Lung (tissue), 12 donors: ENCODE measurements around the gene HAUS8. TPM values are rescaled to one million over a fixed set of nuclear protein-coding genes. Genes with fewer than 3 reads are reported as not detected.

Experiments used
- ATAC-seq: fragments of 200-7000 bp; cut with Tn5 transposase; one replicate; pipeline ENCODE4 v1.9.1; 2020; ENCODE audit warnings: moderate number of reproducible peaks; ENCODE audit not compliant: insufficient read depth, low FRiP score
- DNase-seq, 3 donors: peaks; one replicate each; pipeline ENCODE4 v3.0.0-alpha.2; 2013 to 2017
- H3K27ac ChIP-seq, 2 donors: one replicate each; pipeline ENCODE4 v1.5.1; 2013; ENCODE audit warnings: mild to moderate bottlenecking in 2 of 2, moderate library complexity in 2 of 2, control low read depth in 1 of 2, inconsistent platforms in 1 of 2, low read depth in 1 of 2, low read length in 1 of 2
- H3K27me3 ChIP-seq, 3 donors: one replicate each; pipeline ENCODE4 v1.5.1; 2013; ENCODE audit warnings: low read length in 2 of 3; ENCODE audit not compliant: control insufficient read depth in 3 of 3, insufficient read depth in 3 of 3
- H3K36me3 ChIP-seq, 4 donors: one replicate each; pipeline ENCODE4 v1.5.1; 2013; ENCODE audit warnings: low read length in 4 of 4, mild to moderate bottlenecking in 1 of 4, moderate library complexity in 1 of 4; ENCODE audit not compliant: control insufficient read depth in 4 of 4, insufficient read depth in 4 of 4
- H3K4me1 ChIP-seq, 5 donors: one replicate each; pipeline ENCODE4 v1.5.1; 2013; ENCODE audit warnings: low read length in 5 of 5, mild to moderate bottlenecking in 2 of 5, moderate library complexity in 1 of 5; ENCODE audit not compliant: control insufficient read depth in 5 of 5, insufficient read depth in 5 of 5
- H3K4me3 ChIP-seq: one replicate; pipeline ENCODE4 v1.5.1; 2013; ENCODE audit warnings: mild to moderate bottlenecking, control low read depth, moderate library complexity
- H3K9ac ChIP-seq, 2 donors: one replicate each; pipeline ENCODE4 v1.5.1; 2013; ENCODE audit warnings: low read length in 2 of 2, control low read depth in 1 of 2; ENCODE audit not compliant: insufficient read depth in 1 of 2
- H3K9me3 ChIP-seq, 4 donors: one replicate each; pipeline ENCODE4 v1.5.1; 2013; ENCODE audit warnings: low read length in 3 of 4, mild to moderate bottlenecking in 1 of 4, moderate library complexity in 1 of 4; ENCODE audit not compliant: control insufficient read depth in 4 of 4, insufficient read depth in 3 of 4
- CTCF ChIP-seq: IDR thresholded peaks from 2 replicates; pipeline ENCODE4 v1.5.1; 2012; ENCODE audit warnings: mild to moderate bottlenecking; ENCODE audit errors: control extremely low read depth, extremely low read depth
- WGBS, 2 donors: extraction: QIAGEN DNeasy Blood & Tissue Kit; methylation state at CpG; one replicate each; pipeline ENCODE4 v1.1.7; 2013; 5-methylcytosine and 5-hydroxymethylcytosine counted together
- polyA plus RNA-seq, 2 donors: library from polyadenylated mRNA; stranded (reverse); fragments of 200-250 nt; gene quantifications; one replicate each; pipeline ENCODE4 v1.2.1, GENCODE V29; 2013
- total RNA-seq, 2 donors: library from RNA; depleted of rRNA in 1 of 2; stranded (reverse); fragments of >200 nt in 1 of 2; gene quantifications; one replicate each; pipeline ENCODE4 v1.2.1, GENCODE V29; 2014 to 2021
- donor health status: control.
- donor health status: control.
- donor health status: Bipolar disorder and iron deficiency.
- donor health status: healthy.
- donor health status: DM: yes; HTN: yes; CAD: no.

The HAUS8 gene
- total and polyA plus RNA-seq, 4 donors, result 6.1 to 13.8 (median 8.5) TPM

GRCh38 chr19:17061691-17062090 is 13.6 kb downstream of the HAUS8 start:
- DNase-seq (no peak), ATAC-seq (no peak)
- H3K9me3 ChIP-seq, result peaks cover 0 to 12% (median 7%) of the 10 kb centered on the region in 4 donors
- H3K27me3 ChIP-seq, result no peaks in the 10 kb centered on the region
- H3K9ac ChIP-seq, result no peak overlapping the region
- WGBS, 2 donors, result 91 to 93% methylated on average over 7 of the region's 7 CpGs
- H3K27ac ChIP-seq, result no peak overlapping the region
- H3K4me3 ChIP-seq, result no peak overlapping the region
- no peaks in the 10 kb centered on the region for H3K4me1 ChIP-seq
- no peak for TF ChIP-seq CTCF
- peaks cover 12 to 31% (median 22%) of the 10 kb centered on the region in 4 donors for H3K36me3 ChIP-seq

GRCh38 chr19:17061205-17061604 is 14.0 kb downstream of the HAUS8 start:
- TF ChIP-seq CTCF, result no peak
- Histone ChIP-seq H3K9me3 (peaks cover 0 to 12% (median 7%) of the 10 kb centered on the region in 4 donors), H3K27ac (no peak overlapping the region), H3K9ac (no peak overlapping the region), H3K36me3 (peaks cover 12 to 31% (median 22%) of the 10 kb centered on the region in 4 donors), H3K4me3 (no peak overlapping the region), H3K4me1 (no peaks in the 10 kb centered on the region), H3K27me3 (no peaks in the 10 kb centered on the region)
- WGBS, 2 donors, result 99 to 100% methylated on average over 3 of the region's 3 CpGs
- ATAC-seq (no peak), DNase-seq (no peak)

- H3K4me1 ChIP-seq, result no peaks in the 10 kb centered on the region
- ATAC-seq (no peak), DNase-seq (no peak)
- no peak overlapping the region for H3K27ac ChIP-seq
- TF ChIP-seq CTCF, result no peak
- no peak overlapping the region for H3K4me3 ChIP-seq
- peaks cover 12 to 31% (median 22%) of the 10 kb centered on the region in 4 donors for H3K36me3 ChIP-seq
- peaks cover 0 to 12% (median 7%) of the 10 kb centered on the region in 4 donors for H3K9me3 ChIP-seq
- WGBS, 2 donors, result 56 to 78% methylated on average over 3 of the region's 3 CpGs
- no peak overlapping the region for H3K9ac ChIP-seq
- H3K27me3 ChIP-seq, result no peaks in the 10 kb centered on the region
Measured at GRCh38 chr19:17060802-17061201, 14.4 kb downstream of the HAUS8 start.

DNA sequence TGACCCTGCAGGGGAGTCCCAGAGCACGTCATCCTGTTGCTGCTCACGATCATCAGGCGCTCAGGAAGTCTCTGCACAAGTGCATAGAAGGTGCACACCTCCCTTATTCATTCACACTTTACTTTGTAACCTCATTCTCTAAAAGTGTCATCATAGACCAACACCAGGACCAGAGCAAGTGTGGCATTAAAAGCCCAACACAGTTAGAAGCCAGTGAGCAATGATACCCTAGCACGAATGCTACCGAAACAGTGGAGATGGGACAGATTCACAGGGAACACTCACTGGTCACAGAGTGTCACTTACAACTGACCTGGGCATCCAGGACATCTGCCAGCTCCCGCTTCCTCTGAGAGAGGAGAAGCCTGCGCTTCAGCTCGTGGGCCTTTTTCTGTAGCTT is 17.0 kb downstream of the HAUS8 start:
- no peak for ATAC-seq
- H3K27ac ChIP-seq, result no peak overlapping the region
- no peak for TF ChIP-seq CTCF

More for the DNA sequence above, 17.0 kb downstream of the HAUS8 start:
- Histone ChIP-seq H3K9ac (no peak overlapping the region), H3K4me3 (no peak overlapping the region), H3K27me3 (no peaks in the 10 kb centered on the region), H3K9me3 (peaks cover 0 to 12% (median 7%) of the 10 kb centered on the region in 4 donors), H3K4me1 (no peaks in the 10 kb centered on the region), H3K36me3 (peaks cover 12 to 30% (median 22%) of the 10 kb centered on the region in 4 donors)
- peak in 1 of 3 donors; percentile 42 for DNase-seq
- WGBS, 2 donors, result 97 to 100% methylated on average over 8 of the region's 8 CpGs
